ENCODE data around the gene SLC24A4.

Gene SLC24A4

DNA sequence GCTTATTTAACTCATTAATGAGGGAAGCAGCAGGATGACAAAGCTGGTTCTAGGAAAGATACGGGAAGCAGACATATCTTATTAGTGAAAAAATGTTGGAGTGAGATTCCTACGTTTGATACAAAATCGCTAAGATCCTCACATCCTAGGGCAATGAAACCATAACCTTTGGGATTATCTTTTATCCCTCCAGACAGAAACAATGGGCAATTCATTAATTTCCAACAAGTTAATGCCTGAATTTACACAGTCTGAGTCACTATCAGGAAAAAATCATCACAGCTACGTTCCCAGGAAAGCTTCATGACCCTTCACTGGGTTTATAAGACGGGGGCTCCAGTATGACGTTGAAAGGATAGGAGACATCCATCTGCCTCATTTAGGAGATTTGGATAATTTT, 45.0 kb downstream of the SLC24A4 start:
- ATAC-seq (no peak), DNase-seq (no peak)

GRCh38 chr14:92369097-92369496, 46.1 kb downstream of the SLC24A4 start:
- DNase-seq: no peak

DNA sequence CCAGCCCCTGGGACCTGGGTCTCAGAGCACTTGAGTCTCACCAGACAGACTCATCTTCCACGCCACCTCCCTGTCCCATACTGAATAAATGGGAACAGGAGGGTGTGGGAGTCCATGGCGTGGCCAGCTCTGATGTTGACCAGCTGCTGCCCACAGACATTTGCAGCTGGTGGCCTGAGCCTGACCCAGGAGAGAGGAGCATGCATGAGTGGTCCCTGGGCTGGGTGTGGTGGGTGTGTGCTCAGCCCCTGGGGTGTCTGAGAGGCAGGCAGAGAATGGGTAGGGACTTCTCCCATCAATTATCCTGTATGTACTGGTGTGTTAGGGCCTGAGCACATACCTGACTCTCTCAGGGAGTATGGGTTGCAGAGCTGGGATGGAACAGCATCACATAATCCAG, 49.3 kb downstream of the SLC24A4 start:
- DNase-seq: no peak

More at GRCh38 chr14:92369097-92369496, 46.1 kb downstream of the SLC24A4 start:
- no peak for ATAC-seq

DNA sequence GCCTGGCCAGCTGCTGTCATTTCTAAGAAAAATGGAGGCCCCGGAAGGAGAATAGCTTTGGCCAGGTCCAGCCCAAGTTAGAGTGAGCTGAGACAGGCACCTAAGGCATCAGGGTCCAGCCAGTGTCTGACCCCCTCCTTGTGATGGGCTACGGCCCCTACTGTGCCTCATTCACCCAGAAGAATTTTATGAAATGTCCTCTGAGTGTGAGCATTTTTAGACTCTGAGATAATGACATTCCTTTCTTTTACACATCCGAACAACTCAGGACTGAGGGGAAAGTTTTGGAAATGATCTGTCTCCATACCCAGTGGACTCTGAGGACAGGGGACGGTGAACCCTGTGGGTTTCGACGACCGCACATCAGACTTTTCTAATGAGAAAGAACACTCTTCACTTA, 50.4 kb downstream of the SLC24A4 start:
- no peak for ATAC-seq
- DNase-seq: no peak

More for the DNA sequence above, 49.3 kb downstream of the SLC24A4 start:
- ATAC-seq: no peak

DNA sequence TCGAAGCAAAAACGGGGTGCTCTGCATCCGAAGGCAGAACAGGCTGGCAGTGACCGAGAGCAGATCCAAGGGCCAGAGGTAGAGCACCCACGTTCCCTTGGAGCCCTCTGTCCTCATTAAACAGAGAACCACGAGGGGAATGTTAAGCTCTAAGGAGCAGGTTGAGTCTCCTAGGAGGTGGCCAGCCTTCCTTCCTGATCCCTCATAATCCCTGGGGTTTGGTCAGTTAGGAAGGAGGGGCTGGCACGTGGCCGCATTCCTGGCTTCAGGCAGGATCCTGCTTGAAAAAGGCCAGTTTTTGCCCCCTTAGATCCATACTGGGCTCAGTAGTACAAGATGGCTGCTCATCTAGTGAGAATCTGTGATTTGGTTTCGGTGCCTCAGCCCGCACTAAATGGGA, 57.2 kb downstream of the SLC24A4 start:
- ATAC-seq (no peak), DNase-seq (no peak)

DNA sequence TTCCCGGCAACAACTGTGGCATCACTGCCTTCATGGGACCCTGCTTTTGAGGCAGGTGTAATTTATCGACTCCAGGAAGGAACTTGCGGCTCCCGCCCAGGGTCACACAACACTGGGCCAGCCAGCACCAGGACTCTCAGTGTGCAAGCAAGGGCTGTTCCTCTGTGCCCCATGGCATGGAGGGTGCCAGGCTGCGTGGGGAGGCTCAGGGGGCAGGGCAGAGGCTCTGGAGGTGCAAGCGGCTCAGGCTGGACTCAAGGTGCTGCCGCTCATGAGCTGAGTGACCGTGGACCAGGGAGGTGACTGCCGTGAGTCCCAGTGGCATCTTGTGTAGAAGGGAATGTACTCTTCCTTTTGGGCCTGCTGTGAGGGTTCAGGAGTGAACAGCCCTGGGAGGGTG, 57.6 kb downstream of the SLC24A4 start:
- DNase-seq (no peak), ATAC-seq (no peak)

DNA sequence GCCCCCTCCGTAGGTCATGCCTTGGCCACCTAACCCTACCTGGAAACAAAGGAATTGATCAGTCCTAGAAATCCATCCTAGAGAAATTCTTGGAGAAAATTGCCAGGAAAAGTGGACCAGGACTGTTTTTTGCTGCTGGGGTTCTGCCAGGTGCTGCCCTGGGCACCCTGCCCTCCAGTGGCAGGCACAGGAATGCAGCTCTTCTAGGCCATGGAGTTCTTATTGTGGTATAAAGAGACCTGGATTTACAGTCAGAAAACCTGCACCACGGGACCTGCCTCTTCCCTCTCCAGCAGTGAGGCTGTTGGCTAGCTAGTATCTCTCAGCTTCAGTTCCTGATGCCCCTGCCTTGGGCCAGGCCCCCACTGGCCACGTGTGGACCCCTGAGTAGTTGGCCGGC, 59.7 kb downstream of the SLC24A4 start:
- ATAC-seq (no peak), DNase-seq (no peak)

- ATAC-seq: no peak
- no peak for DNase-seq
Measured at GRCh38 chr14:92383805-92384204, 60.8 kb downstream of the SLC24A4 start.

- no peak for ATAC-seq
- no peak for DNase-seq
Measured at GRCh38 chr14:92384461-92385133, 61.6 kb downstream of the SLC24A4 start.

DNA sequence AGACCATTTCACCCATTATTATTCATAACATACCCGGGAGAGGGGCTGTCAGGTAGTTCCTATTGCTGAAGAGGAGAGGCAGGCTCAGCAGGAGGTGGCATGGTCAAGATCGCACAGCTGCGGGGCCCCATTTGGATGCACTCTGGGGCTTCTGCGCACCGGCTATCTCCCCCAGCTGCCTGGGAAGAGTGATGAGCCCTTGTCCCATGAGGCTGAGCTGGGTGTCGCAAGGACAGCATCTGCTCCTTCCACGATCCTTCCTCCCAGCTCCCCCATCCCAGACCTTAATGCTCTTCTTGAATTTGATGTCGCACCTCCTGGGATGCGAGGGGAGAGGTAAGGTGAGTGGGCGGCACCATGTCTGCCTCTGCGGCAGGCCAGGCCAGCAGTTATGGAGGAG, 62.6 kb downstream of the SLC24A4 start:
- no peak for DNase-seq
- no peak for ATAC-seq

GRCh38 chr14:92386165-92386564, 63.2 kb downstream of the SLC24A4 start:
- ATAC-seq (no peak), DNase-seq (no peak)

- DNase-seq (no peak), ATAC-seq (no peak)
Measured at GRCh38 chr14:92386637-92387036, 63.7 kb downstream of the SLC24A4 start.

DNA sequence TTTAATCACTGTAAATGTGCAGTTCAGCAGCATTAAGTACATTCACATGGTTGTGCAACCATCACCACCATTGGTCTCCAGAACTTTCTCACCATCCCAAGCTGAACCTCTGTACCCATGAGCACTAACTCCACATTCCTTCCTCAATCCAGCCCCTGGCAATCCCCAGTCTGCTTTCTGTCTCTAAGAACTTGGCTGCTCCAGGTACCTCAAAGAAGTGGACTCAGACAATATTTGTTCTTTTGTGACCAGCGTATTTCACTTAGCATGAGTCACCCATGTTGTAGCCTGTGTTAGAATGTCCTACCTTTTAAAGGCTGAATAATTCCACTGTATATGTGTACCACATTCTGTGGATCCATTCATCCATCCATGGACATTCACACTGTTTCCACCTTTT, 64.6 kb downstream of the SLC24A4 start:
- no peak for DNase-seq
- no peak for ATAC-seq

DNA sequence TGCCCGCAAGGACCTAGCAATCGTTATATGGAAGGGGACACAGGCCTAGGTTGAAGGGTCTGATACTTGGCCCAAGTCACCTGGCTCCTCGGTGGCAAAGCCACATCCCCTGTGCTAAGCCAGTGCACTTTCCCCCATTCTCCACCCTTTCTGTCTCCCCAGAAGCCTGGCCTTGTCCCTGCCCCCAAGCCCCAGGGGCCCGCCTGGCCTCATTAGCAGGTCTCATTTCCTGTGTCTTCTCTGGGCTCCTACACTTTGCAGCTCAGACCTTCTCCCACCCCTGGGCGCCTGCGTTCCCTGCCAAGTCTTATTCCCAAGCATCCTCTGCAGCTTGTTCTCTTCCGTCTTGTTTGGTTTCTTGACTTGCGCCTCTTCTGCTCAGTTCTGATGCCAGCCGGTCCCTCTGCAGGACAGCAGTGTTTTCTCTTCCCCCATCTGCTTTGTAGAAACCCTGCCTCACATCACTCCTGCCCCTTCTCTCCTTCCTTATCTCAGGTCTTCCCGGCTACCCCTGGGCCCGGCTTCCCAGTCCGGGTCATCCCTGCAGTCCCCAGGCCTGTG, 66.7 kb downstream of the SLC24A4 start:
- ATAC-seq (no peak), DNase-seq (no peak)

GRCh38 chr14:92391726-92392125, 68.8 kb downstream of the SLC24A4 start:
- DNase-seq (no peak), ATAC-seq (no peak)

DNA sequence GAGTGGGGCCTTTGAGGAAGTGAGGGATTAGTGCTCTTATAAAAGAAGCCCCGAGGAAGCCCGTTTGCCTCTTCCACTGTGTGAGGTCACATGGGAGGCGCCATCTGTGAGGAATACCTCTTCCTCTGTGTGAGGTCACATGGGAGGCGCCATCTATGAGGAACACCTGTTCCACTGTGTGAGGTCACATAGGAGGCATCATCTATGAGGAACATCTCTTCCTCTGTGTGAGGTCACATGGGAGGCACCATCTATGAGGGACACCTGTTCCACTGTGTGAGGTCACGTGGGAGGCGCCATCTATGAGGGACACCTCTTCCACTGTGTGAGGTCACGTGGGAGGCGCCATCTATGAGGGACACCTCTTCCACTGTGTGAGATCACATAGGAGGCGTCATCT, 69.7 kb downstream of the SLC24A4 start:
- ATAC-seq: no peak
- no peak for DNase-seq

- DNase-seq (no peak), ATAC-seq (no peak)
Measured at GRCh38 chr14:92397150-92397952, 74.4 kb downstream of the SLC24A4 start.

DNA sequence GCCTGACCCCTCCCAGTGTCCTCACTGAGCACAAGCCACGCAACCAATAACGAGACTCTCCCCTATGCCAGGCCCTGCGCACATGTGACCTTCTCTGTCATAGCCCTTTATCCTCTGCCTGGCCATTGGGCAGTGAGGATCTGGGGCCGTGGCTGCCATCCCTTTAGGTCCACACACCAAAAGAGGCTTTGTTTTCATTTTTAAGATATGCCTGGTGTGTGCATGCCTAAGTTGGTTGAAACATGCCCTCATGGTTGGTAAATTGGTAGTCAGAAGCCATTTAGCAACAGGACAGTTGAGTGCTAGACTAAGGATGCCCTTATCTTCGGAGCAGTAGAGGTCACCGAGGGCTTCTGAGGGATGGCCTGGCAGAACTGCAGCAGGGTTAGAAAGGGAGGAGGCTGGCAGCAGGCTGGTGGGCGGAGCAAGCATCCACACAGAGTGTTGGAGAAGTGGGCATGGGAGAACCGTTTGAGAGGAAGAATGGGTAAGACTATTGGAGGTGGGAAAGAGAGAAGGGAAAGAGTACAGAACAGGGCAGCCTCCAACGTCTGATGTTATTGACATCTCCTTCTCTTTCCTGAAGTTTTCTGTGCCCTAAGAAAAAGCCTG, 75.1 kb downstream of the SLC24A4 start:
- DNase-seq: no peak
- ATAC-seq: no peak

- no peak for ATAC-seq
- DNase-seq: no peak
Measured at GRCh38 chr14:92398888-92399636, 76.1 kb downstream of the SLC24A4 start.

DNA sequence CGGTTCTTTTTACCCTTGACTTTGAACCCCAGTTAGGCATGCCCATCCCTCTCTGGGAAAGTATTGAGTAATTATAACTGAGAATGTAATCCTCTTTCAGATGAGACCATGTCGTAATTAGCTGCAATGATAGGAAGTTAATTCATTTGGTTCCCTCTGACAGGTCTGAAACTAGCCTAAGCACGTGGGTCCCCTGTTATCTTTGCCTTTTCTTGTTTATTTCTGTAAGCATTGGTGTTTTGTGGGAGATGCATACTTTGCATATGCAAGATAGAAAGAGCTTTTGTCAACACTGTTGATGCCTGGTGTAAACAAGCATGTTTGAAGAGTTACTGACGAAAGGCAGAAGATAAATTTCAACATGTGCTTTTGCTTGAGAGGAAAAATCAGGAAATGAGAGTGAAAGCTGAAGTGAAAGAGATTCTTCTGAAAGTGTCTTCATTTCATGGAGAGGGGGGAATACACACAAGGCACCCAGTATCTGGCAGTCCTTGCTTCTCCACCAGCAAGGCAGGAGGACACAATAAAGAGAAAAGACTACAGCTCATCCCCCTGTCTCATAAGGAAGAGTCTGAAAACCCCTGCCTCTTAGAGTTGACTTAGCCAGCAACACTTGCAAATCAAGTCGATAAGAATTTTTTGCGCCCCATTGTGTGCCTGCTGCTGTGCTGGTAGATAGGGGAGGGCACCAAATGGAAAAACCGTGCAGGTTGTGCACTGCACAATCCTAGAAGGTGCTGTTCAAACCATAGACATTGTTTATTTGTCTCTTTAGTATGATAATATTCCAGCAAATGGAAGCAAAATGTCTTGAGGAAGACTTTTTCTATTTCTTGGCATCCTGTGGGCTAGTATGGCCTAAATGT, 77.8 kb downstream of the SLC24A4 start:
- no peak for ATAC-seq
- DNase-seq: no peak

- DNase-seq: no peak
- ATAC-seq: no peak
Measured at GRCh38 chr14:92401561-92401960, 78.6 kb downstream of the SLC24A4 start.
